Gastroesophageal sphincter (tissue), 3 donors: ENCODE measurements around the gene TEX48.

Source experiments
- CTCF ChIP-seq, 4 experiments: fragments of 200-600 bp in 2 of 4; fragments of 450-650 bp in 2 of 4; sonication (generic) in 1 of 4; IDR thresholded peaks; one replicate each; pipeline ENCODE4 v1.5.1; 2017 to 2019; ENCODE audit warnings: antibody characterized with exemption in 4 of 4, mild to moderate bottlenecking in 2 of 4, moderate library complexity in 2 of 4
- EP300 ChIP-seq: sonication (generic); formaldehyde crosslinking; IDR thresholded peaks from one replicate; pipeline ENCODE4 v1.6.1; 2017; ENCODE audit warnings: antibody characterized with exemption, mild to moderate bottlenecking
- POLR2A ChIP-seq, 2 donors: fragments of 450-650 bp; IDR thresholded peaks; one replicate each; pipeline ENCODE4 v1.6.1; 2017; ENCODE audit warnings: antibody characterized with exemption in 2 of 2, mild to moderate bottlenecking in 2 of 2, moderate library complexity in 1 of 2
- POLR2AphosphoS5 ChIP-seq: sonication (generic); formaldehyde crosslinking; IDR thresholded peaks from one replicate; pipeline ENCODE4 v1.6.1; 2017; ENCODE audit warnings: antibody characterized with exemption

GRCh38 chr9:114717908-114718486, 36.0 kb upstream of the TEX48 start:
- TF ChIP-seq CTCF (IDR thresholded peaks at IDR 0.05) (no peak), EP300 (no peak), POLR2A (IDR thresholded peaks at IDR 0.05) (no peak), POLR2AphosphoS5 (no peak)
